GM18519 (cell line): ENCODE data around the gene IL17A.

Experiments
- ATAC-seq: cut with Tn5 transposase; IDR thresholded peaks from one replicate; pipeline ENCODE4 v1.9.1; 2021; ENCODE audit warnings: mild to moderate bottlenecking, moderate library complexity; ENCODE audit not compliant: unreplicated experiment, low FRiP score

The IL17A gene

DNA sequence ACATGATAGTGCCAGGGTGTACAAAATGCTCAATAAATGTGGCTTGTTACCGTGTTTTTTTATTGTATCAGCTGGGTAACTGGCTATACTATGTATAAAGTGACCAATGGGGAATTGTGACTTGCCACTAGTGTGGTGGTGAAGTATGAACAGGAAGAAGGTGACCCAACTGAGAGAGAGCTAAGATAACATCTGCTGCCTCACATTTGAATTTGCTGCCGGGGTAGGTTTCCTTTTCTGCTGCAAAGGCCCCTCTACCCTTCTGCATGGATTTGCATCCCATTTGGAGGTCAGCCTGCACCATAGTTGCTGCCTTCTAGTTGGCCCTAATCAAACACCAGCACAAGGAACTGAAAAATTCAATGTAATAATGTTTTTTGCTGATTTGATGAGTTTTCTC is 24.1 kb downstream of the IL17A start:
- peak; percentile 65 for ATAC-seq

DNA sequence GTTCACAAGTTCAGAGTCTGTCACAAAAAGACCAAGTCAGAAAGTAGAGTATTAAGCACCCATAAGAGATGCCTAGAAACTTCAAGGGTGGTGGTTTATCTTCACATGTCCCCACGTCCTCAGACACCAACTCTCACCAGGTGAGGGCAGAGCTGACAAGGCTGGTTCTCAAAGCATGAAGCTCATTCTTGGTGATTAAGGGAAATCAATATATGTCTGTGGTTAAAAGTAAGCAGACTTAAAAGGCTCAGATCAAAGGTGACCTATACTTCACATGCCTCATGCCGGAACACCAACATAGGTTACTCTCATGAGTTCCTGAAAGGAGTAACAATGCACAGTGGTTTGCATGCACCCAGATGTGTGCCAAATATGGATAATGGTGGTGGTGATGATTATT is 27.0 kb downstream of the IL17A start:
- ATAC-seq = no peak

DNA sequence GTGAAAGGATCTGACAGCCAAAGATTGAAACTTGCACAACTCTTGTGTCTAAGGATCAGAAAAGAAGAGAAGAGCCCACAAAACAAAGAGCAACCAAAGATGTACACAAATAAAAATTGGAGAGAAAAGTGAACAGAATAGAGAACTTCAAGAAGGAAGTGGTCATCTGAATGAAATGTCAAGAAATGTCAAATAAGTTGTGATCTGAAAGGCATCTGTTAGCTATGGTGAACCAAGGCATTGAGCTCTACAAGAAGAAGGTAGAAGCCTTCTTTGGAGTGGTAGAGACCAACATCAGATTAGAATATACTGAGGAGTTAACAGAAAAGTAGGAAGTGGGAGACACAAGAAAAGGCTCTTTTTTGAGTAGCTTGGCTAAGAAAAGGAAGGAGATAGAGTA is 29.6 kb downstream of the IL17A start:
- ATAC-seq = no peak

DNA sequence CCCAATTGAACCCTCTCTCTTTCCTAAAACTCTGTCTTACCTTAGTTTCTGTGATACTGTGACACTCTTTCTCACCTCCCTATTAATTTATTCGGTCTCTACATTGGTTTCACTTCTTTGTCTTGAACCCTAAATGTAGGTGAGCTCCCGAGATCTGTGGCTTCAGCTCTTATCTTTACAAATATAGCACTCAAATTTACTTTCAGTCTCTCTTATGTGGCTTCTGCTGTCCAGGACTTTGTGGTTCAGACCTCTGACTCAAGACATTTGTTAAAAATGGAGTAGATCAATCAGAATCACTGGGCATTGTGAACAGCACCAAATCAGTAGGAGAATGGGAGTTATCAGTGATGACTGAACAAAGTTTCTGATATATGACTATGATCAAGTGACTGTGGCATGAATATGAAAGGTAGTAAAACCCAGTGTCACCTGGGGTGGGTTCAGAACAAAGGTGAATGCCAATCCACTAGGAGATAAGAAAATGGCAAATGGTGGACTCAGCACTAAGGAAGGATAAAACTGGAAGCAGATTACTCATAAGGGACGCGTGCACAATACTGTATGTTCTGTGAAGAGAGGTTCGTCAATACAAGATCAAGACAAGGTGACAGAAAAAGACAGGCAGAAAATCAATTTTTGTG is 30.9 kb downstream of the IL17A start:
- ATAC-seq = peak; percentile 57

DNA sequence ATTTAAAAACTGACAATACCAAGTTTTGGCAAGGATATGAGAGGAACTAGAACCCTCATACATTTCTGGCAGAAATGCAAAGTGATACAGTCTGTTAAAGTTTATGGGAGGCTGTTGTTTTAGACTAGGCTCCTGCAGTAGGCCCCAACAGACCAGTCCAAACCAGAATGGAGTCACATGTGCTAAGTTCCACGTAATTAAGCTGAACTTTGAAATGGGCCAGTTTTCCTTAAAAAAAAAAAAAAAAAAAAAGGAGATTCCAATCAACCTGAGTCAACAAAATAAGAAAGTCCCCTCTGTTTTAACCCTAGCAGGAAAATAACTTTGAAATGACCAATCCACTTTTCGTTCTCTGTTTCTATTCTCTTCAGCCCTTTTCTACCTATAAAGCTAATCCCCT is 31.6 kb downstream of the IL17A start:
- no peak for ATAC-seq

DNA sequence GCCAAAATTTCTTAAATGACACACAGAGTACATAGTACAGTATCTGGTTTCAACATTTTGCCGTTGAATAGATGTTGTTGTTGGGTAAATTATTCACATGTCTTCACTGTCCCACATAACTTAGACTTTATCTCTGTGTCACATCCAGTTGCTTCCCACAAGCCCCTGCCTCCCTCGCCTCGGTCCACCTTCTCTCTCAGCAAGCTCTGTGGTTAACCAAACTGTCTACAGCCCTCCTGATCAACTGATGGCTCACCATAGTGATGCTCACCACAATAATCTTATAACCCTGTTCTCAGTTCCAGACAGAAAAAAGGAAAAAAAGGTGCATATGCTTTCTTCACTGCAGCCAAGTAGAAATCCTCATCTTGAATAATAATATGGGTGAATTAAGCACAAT is 35.1 kb downstream of the IL17A start:
- peak; percentile 64 for ATAC-seq

DNA sequence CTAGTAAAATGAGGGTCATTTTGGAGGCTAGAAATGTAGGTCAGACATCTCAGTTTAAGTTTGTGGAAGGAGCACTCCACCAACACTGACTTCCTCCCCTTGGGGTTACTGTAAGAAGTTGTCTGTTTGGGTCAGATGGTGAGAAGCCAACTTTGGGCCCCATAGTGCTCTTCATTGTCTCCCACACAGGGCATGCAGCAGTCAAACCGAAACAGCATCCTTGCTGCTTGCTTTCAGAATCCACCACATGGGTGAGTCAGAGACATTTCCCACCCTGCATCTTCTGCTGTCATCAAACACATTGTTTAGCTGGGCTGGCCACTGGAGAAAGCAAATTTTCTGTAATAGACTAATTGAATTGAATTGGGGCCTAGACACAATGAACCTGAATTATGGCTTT is 41.3 kb downstream of the IL17A start:
- ATAC-seq = peak; percentile 100

DNA sequence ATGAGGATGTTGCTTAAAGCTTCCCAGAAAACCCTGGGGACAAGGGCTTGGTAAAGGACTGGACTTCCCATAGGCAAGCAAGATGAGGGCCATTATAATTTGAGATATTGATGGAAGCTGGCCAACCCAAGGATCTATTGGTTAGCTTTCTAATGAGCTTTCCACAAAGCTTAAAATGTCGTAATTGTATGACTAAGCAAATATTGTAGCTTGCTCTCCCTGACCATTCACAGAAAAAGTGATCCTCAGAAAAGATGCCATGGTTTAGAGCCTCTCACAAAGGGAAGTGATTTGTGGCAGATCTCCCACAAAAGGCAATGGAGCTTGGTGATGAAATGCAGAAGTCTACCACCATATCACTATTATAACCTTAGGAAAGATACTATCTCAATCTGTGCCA is 44.5 kb downstream of the IL17A start:
- no peak for ATAC-seq

DNA sequence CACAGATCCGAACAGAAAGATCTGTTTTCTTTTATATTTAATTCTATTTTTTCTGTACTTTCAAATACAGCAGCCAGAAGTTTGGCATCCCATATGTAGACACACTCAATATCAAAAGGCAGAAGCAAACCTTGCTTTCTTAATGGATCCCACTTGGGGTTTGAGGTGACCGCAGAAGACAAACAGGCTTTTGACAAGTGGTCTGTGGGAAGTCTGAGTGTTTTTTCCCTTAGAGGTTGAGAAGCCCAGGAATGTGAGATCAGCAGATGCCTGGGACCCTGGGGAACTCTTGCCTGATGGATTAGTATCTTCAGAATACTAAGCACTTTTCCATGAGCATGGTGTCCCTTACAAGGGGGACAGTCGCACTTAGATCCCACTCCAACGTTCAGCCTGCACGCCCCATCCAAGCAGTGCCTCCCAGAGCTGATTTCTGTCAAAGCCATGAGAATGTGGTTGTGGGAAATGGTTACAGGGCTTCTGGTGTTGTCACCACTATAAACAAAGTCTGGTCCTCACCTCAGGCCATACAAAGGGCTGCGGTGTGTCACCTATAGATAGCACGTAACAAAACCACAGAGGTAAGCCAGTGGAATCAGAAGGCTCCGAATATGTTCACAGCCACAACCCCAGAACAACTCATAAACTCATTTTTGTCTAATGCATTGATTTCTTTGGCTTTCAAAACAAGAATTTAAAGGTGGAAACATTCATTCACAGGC is 45.4 kb downstream of the IL17A start:
- ATAC-seq = no peak

DNA sequence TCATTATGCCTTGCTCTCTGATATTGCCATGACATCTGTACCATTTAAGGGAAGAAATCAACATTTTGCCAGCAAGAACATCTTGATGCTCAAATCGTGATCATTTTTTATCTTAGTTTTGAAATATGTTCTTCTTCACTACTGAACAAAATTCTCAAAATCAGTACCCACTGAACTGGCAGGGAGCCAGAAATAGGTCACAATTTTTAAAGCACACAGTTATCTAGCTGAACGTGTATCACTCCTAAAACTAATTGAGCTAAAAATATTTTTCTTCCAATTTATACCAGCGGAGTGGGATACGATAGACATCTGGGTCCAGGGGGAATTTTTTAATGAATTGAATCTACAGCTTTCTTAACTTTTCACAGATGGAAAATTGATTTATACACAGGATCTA is 46.8 kb downstream of the IL17A start:
- ATAC-seq = no peak

DNA sequence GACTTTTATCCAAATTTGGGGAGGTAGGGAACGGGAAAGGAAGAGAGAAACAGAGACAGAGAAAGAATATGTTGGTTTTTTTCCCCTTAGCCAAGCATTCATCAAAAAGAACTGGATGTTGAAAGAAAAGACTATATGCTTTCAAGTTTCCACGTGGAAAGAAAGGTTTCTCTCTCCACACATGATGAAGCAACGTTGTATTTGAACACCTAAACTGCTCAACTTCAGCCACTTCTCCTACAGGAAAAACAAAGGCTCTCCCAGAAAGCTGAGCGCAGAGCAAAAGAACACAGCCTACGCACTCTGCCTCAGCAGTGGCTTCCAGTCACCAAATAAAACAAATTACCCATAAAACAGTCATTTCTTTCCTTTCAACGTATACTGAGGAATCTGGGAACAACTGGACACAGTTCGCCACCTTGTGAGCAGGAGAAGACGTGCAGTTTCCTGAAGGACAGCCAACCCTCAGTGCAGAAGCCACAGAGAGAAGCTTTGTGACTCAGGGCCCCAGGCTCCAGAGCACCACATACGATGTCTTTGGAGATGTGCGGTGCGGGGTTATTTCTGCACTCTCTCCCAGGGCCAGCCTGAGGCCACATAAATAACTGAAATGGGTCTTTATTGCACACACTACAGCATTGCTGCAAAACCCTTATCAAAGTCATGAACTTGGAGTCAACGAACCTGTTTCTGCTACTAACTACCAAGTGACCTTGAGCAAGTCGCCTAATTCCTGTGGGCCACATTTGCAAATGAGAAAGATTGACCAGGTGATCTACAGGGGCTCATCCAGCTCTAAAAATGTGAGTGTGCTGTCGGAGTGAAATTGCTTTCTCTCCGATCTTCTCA is 48.0 kb downstream of the IL17A start:
- peak; percentile 79 for ATAC-seq
